ENCODE data around the gene ATRIP. TPM values are rescaled to one million over a fixed set of nuclear protein-coding genes. Genes with fewer than 3 reads are reported as not detected.

Gene ATRIP
- total RNA-seq, 1 donor from 2014 or later, result 14.6 TPM

GRCh38 chr3:48486952-48487351, 40.4 kb downstream of the ATRIP start:
- no peak for ATAC-seq (ENCODE audit: low read depth)
- Mint-ChIP-seq H3K4me3 (no peak overlapping the region), H3K27me3 (no peaks in the 10 kb centered on the region), H3K27ac (no peak overlapping the region), H3K9me3 (no peaks in the 10 kb centered on the region), H3K36me3 (ENCODE audit: low read depth) (no peaks in the 10 kb centered on the region), H3K4me1 (no peaks in the 10 kb centered on the region)
- ChIA-PET CTCF (no interaction called here), POLR2A (no interaction called here)
- DNase-seq, result no peak
- intact Hi-C loops (cut with micrococcal nuclease), result no loop called here
- no peak for TF ChIP-seq CTCF (IDR thresholded peaks at IDR 0.05)

- TF ChIP-seq CTCF (IDR thresholded peaks at IDR 0.05), result no peak
- H3K27me3 Mint-ChIP-seq, result no peaks in the 10 kb centered on the region
- H3K4me1 Mint-ChIP-seq, result peaks cover 8% of the 10 kb centered on the region
- ATAC-seq (ENCODE audit: low read depth) (peak; percentile 98), DNase-seq (no peak)
- intact Hi-C loops (cut with micrococcal nuclease), result loop anchor here (1.0 to 2.0 kb wide), 2 partner anchors 14 to 15 kb away; no protein-coding TSS in a partner anchor
- H3K4me3 Mint-ChIP-seq, result peak overlapping the region; percentile 38
- H3K36me3 Mint-ChIP-seq (ENCODE audit: low read depth), result no peaks in the 10 kb centered on the region
- ChIA-PET CTCF (interaction anchor here (1.5 kb wide), 1 partner anchor 56 kb away, joined by 7 read pairs; no protein-coding TSS in a partner anchor), POLR2A (interaction anchor here (0.6 to 1.9 kb wide), 5 partner anchors 13 to 46 kb away, joined by 3 to 28 read pairs (median 8); partner anchors contain the start of gene ATRIP)
- no peak overlapping the region for H3K27ac Mint-ChIP-seq
- no peaks in the 10 kb centered on the region for H3K9me3 Mint-ChIP-seq
Measured at GRCh38 chr3:48492461-48493202, 46.1 kb downstream of the ATRIP start.

- POLR2A ChIA-PET, result interaction anchor here (1.4 kb wide), 1 partner anchor 20 kb away, joined by 8 read pairs; no protein-coding TSS in a partner anchor
- Mint-ChIP-seq H3K4me3 (no peak overlapping the region), H3K36me3 (ENCODE audit: low read depth) (no peaks in the 10 kb centered on the region), H3K4me1 (peaks cover 8% of the 10 kb centered on the region), H3K27ac (no peak overlapping the region), H3K9me3 (no peaks in the 10 kb centered on the region), H3K27me3 (no peaks in the 10 kb centered on the region)
- CTCF ChIA-PET, result no interaction called here
- ATAC-seq (ENCODE audit: low read depth) (no peak), DNase-seq (no peak)
- TF ChIP-seq CTCF (IDR thresholded peaks at IDR 0.05), result no peak
- intact Hi-C loops (cut with micrococcal nuclease), result loop anchor here (2.0 kb wide), 1 partner anchor 14 kb away; no protein-coding TSS in a partner anchor
Measured at GRCh38 chr3:48493203-48493501, 46.6 kb downstream of the ATRIP start.

- peaks cover 10% of the 10 kb centered on the region for H3K4me1 Mint-ChIP-seq
- intact Hi-C loops (cut with micrococcal nuclease), result no loop called here
Measured at GRCh38 chr3:48500656-48501055, 54.1 kb downstream of the ATRIP start.

More at GRCh38 chr3:48500656-48501055, 54.1 kb downstream of the ATRIP start:
- ATAC-seq (ENCODE audit: low read depth) (no peak), DNase-seq (no peak)
- H3K9me3 Mint-ChIP-seq, result no peaks in the 10 kb centered on the region
- no peak for TF ChIP-seq CTCF (IDR thresholded peaks at IDR 0.05)
- H3K27me3 Mint-ChIP-seq, result no peaks in the 10 kb centered on the region
- ChIA-PET POLR2A (interaction anchor here (0.6 to 2.0 kb wide), 2 partner anchors 28 to 419 kb away, joined by 5 to 7 read pairs; no protein-coding TSS in a partner anchor), CTCF (interaction anchor here (1.2 to 1.5 kb wide), 2 partner anchors 65 to 100 kb away, joined by 4 read pairs; no protein-coding TSS in a partner anchor)
- H3K27ac Mint-ChIP-seq, result no peak overlapping the region
- no peak overlapping the region for H3K4me3 Mint-ChIP-seq
- H3K36me3 Mint-ChIP-seq (ENCODE audit: low read depth), result no peaks in the 10 kb centered on the region
